ENCODE data around the gene ARHGAP26. TPM values are rescaled to one million over a fixed set of nuclear protein-coding genes. Genes with fewer than 3 reads are reported as not detected.

Gene ARHGAP26
- total RNA-seq, 3 donors from 2014 or later: 9.1 to 11.7 (median 9.7) TPM

Other genes with a start within 250 kb of the ARHGAP26 start
- not detected for gene FGF1, start 84.3 kb upstream of the ARHGAP26 start, total RNA-seq